ENCODE measurements around the gene ZNF688.
"Not testable (repeated sequence)": the region's sequence is repeated elsewhere in the genome, so short reads cannot be mapped to it uniquely, and the experiment has no call there.

ZNF688 gene

DNA sequence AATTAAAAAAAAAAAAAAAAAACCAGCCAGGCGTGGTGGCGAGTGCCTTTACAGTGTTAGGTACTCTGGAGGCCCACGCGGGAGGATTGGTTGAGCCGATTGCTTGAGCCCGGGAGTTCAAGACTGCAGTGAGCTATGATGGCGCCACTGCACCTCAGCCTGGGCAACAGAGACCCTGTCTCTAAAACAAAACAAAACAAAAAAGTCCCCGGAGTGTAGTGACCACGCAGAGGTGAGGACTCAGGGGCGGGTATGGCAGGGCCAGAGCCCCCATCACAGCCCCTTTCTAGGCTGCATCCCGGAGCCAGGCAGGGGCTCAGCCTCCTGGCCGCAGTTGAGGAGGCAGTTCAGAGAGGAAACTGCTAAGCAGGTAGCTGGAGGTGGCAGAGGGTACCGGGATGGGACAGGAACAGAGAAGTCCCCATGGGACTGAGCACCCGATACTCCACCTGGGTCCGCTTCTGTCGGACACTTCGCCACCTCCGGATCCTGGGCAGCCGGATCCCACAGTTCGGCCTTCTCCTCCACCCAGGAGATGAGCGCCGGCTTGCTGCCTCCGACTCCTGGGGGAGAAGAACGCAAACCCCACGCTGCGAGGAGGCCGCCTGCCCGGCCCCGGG lies 37.7 kb downstream of the ZNF688 start:
- no peak for DNase-seq (ENCODE audit: low read depth)

DNA sequence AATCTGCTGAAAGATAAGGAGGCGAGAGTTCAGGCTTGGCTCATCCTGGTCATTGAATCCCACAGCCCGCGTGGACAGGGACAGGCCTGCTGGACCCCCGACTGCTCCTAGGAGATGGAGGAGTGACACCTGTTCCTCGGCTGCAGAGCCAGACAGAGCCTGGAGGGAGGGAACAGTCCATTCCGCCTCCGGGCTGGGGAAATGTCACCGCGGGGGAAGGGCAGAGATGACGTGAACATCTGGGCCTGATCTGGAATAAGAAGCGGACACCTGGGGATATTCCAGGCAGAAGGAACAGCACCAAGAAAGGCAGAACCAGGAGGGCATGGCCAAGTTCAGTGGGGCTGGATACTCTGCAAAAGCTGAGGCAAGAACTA lies 38.4 kb downstream of the ZNF688 start:
- DNase-seq (ENCODE audit: low read depth) = no peak

DNA sequence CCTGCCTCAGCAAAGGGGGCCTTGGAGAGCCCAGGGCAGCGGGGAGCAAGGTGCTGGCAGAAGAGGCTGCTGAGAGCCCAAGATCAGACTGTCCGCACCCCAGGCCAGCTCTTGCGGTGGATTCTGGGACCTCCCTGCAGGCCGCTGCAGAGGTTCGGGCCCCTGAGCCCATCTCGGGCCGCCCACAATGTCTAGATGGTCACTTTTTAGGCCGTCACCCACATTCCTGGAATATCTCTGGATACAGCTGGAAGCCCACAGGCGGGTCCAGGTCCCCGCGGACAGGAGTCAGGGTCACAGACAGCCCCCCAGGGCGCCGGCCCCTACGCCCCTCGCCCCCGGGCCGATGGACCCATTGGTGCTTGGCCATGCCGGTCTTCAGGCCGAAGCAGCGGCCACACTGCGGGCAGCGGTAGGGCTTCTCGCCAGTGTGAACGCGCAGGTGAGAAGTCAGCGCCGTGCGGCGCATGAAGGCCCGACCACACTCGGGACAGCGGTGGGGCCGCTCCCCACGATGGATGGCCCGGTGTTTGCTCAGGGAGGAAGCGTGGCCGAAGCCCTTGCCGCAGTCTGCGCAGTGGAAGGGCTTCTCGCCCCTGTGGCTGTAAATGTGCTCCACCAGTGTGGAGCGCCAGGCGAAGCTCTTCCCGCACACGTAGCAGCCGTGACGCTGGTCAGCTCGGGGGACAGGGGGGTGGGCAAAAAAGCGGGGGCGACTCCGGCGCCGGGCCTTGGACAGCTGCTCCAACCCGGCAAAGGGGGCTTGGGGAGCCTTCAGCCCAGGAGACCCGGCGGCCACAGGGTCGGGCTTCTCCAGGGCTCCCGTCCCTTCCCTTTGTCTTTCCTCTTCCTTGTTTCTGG lies 39.0 kb downstream of the ZNF688 start:
- no peak for DNase-seq (ENCODE audit: low read depth)

DNA sequence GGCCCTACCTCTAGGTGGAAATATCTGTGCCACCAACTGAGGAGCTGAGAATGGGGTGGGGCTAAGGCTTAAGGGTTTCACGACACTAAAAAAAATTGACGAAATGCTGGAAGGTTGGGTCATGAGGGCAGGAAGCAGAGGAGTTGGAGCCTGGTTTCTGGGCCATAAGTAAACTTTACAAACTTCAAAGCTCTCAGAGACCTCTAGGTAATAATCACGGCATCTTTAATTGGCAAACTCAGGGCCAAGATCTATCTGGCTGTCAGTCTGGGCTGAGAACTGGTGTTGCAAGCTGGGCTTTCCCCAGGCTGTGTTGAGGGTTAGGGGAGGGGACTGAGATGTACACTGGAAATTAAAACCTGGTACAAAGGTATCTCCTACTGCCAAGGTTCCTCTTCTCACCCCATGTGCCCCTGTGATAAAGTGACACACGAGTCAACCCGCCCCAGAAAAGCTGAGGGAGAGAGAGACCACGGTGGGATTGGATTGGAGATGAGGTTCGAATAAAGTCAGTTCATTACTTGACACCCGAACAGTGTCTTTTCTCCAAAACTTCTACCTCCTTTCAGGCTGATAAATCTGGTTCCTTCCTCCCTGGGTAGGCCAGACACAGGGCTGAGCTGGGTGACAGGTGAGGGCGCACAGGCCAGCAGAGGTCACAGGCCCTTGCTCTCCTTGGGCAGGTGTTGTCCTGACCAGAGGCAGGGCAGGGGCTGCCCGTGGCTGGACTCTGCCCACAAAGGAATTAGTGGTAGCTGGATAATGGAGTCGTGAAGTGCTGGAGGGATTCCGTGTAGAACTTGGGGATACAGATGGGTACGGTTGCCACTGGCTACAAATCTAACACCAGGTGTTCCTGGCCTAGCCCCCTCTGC lies 41.1 kb downstream of the ZNF688 start:
- no peak for DNase-seq (ENCODE audit: low read depth)

DNA sequence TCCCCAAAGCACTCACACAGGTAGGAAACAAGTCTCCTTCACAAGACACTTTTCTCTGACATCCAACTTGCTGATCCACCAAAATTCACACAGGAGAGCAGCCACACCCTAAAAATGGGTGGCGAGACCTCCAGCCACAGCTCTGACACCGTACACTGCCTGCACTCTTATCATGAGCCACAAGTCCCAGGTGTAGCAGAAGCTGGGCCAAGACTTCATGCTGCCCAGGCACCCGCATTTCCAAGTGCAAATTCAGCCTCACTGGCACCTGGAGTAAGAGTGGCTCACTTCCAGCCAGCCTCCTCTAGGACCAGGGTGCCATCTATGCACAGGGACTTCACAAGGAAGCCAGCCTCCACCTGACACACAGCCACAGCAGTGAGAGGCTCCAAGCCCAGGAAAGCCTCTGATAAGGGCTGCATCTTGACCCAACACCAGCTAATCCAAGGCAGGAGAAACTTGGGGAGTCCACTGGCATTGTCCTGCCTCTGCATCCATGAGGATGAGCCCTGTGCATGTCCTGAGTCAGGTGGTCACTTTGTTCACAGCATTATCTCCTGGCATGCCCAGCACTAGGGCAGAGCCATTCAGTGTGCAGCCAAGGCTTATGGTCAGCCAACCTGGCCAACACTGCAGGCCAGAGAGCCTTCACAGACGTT lies 42.6 kb downstream of the ZNF688 start:
- no peak for DNase-seq (ENCODE audit: low read depth)

DNA sequence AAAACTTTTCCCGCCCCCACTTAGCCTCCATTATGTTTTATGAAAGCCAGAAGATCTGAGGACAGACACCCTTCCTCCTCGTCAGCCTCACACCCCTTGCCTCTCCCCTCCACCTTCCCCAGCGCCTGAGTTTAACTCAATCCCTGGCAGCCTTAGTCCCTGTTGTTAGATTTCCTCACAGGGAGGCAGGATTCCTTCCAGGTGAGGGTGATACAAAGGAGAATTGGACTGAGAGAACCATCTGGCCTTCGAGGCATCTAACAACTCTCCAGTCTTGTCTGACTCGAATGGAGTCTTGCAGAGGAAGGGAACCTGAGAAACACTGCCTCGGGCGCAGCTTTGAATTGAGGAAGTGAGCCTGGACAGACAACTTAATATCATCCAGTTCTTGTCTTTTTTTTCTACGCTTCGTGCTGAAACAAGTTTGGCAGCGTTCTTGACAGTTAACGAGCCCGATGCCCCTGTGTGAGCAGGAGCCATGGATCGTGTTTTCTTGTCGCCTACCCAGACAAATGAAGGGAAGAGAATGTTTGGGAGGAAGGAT lies 43.8 kb downstream of the ZNF688 start:
- no peak for DNase-seq (ENCODE audit: low read depth)

DNA sequence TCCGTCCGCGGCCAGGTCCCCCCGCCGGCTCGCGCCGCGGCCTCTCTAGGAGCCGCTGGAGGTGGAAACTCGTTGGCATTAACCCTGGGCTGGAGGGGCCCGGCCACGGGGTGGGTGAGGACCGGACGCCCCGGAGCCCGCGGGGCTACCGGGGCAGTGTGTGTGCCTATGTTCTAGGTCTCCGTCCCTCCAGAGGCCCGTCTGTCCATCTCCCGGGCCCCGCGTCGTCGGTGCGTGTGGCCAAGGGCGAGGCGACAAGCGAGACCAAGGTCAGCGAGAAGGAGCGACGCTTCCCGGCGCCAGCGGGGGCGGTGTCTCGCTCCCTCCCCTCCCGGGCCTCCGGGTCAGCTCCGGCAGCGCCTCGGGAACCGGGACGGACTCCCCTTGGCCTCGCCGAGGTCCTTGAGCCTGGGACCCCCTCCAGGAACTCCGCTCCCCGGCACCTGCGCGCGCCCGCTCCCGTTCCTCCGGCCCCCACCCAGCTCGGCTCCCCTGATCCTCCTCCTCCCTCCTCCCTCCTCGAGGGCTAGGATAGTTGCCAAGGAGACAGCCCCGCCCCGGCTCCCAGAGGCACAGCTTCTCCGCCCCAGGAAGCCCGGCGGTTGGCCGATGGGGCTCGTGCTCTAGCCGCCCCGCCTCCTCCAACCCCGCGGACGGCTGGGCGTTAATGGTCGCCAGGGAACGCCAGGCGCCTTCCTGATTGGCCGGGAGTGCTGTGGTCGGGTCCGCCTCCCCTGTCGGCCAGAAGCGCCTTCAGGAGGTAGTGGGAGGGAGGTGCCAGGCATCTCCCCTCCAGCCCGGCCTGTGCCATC lies 44.5 kb downstream of the ZNF688 start:
- peak; percentile 82 for DNase-seq (ENCODE audit: low read depth)

DNA sequence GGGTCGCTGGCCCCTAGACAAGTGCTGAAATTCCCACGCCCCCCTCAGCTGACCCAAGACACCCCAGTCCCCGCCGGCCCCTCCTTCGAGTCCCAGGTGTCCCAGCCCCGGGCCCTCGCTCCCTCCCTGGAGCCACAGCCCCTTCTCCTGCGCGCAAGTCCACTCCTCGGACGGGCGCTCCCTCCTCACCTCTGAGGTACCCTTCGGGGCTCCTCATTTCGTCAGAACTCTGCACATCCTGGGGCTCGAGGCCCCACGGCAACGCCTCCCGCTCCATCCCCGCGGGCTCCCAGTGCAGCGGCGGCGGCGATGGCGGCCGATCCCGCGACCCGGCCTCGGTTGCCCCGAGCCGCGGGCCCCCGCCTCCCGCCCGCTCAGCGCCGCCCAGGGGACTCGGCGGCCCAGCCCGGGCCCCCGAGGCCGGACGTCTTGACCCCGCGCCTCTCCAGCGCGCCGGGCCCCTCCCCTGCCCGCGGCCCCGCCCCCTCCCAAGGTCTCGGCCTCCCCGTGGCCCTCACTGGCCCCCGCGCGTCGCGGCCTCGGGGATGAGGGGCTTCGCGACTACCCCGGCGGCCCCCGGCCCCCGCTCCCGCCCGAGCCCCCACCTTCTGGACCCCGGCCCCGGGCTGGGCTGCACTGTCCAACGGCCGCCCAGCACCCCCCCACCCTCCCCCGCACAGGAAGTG lies 45.2 kb downstream of the ZNF688 start, which contains the start of gene ZNF768:
Gene ZNF768 (minus strand): TSS at position 430 of the 686 bp plus-strand sequence. CDS start 153 bp downstream, at position 277.
- DNase-seq (ENCODE audit: low read depth) = no peak

DNA sequence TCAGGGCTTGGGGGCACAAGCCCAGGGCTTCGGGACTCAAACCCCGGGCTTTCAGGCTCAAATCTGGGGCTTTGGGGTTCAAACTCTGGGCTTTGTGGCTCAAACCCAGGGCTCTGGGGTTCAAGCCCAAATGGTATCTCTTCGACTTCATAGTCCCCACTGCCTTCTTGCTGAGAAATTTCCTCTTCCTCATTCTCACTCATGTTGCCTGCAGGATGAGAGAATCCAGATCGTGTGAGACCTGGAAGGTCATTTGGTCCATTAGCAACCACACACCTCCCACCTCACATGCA lies 45.7 kb downstream of the ZNF688 start:
- no peak for DNase-seq (ENCODE audit: low read depth)

DNA sequence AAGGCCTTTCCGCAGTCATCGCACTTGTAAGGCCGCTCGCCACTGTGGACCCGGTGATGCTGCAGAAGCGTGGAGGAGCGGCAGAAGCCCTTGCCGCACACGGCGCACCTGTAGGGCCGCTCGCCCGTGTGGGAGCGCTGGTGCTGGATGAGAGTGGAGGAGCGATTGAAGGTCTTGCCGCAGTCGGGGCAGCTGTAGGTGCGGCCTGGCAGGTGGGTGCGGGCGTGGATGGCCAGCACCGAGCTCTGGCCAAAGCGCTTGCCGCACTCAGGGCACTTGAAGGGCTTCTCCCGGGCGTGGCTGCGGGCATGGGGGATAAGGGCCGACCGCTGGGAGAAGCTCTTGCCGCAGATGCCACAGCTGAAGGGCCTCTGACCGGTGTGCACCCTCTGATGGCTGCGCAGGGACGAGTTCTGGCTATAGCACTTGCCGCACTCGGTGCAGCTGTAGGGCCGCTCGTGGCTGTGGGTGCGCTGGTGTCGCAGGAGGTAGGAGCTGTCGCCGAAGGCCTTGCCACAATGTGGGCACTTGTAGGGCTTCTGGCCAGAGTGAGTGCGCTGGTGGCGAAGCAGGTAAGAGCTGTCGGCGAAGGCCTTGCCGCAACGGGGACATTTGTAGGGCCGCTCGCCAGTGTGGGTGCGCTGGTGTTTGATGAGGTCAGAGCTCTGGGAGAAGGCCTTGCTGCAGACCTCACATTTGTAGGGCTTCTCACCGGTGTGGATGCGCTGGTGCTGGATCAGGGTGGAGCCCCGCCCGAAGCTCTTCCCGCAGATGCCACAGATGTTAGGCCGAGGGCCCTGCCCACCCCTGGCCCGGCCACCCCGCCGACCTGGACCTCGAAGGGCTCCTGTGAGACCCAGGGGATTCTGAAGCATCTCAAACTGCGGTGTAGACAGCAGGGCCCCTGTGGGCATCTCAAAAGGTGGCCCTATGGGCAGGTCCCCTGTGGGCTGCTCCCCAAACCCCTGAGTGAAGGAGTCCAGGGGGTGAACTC lies 46.6 kb downstream of the ZNF688 start:
- no peak for DNase-seq (ENCODE audit: low read depth)

DNA sequence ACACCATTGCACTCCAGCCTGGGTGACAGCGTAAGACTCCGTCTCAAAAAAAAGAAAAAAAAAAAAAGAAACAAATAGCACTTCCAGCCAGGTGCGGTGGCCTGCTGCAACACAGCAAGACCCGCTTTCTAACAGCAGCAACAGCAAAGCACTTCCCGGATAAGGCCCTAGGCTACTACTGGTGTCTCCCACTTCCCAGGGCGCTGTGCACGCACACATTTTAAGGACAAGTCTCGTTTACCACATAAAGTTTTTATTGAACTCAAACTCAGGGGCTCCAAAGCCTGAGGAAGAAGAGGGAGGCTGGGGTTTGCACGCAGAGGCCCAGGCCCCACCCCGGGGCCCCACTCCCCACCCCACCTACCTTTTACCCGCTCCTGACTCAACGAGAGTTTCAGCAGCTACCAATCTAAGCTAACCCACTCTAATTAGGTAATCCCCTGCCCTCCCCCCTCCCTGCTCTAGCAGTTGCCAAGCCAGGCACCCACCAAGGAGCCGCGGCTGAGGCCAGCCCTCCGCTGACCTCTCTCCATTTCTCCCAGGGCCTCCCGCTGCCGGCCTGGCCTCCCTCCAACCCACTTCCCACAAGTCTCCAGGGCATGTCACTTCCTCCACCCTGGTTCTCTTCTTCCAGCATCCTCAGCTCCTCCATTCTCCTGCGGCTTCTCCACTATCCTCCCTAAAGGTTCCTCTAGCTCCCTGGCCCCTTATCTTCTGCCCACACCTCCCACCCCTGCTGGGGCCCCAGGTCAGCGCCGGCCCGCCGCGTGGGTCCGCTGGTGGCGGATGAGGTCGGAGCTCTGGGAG lies 47.5 kb downstream of the ZNF688 start:
- no peak for DNase-seq (ENCODE audit: low read depth)

DNA sequence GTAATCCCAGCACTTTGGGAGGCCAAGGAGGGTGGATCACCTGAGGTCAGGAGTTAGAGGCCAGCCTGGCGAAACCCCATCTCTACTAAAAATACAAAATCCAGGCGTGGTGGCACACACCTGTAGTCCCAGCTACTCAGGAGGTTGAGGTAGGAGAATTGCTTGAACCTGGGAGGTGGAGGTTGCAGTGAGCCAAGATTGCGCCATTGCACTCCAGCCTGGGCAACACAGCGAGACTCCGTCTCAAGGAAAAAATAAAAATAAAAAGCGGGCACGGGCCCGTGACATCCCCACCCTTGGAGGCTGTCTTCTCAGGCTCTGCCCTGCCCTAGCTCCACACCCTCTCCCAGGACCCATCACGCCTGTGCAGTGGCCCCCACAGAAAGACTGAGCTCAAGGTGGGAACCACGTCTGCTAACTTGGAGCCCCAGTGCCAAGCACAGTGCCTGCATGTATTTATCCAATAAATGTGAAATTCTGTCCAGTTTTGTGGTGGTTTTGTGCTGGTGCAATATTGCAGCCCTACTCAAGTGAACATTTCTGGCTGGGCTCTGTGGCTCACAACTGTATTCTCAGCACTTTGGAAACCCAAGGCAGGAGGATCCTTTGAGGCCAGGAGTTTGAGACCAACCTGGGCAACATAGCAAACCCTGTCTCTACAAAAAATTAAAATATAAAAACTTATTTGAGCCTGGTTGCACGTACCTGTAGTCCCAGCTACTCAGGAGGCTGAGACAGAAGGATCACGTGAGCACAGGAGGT lies 48.6 kb downstream of the ZNF688 start:
- not testable (repeated sequence) for DNase-seq (ENCODE audit: low read depth)

DNA sequence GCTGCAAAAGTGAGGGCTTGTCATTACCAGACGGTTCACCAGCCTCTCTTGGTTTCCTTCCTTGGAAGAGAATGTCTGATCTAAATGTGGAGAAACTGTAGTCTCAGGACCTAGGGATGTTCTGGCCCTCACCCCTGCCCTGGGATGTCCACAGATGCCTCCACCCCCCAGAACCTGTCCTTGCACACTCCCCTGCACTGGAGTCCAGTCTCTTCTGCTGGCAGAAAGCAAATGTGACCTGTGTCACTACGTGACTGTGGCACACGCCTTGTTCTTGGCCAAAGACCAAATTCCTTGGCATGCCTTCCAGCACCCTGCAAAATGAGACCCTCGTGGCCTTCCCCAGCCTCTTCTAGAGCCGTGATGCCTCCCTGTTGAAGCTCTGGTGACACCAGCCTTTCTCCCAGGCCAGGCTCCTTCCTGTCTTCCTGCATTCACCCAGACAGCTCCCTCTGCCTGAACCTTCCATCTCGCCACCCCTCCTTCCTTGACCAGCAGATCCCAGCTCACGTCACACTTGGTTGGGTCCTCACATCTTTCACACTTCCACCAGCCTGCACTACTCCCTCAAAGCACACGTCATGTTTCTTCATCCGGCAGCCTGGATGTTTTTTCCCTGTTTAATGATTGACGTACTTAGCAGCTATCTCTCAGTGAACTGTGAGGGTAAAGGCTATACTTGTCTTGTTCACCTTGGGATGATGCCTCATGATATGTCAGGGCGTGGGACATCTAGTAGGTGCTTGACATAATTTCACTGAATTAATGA lies 49.5 kb downstream of the ZNF688 start:
- DNase-seq (ENCODE audit: low read depth) = no peak

DNA sequence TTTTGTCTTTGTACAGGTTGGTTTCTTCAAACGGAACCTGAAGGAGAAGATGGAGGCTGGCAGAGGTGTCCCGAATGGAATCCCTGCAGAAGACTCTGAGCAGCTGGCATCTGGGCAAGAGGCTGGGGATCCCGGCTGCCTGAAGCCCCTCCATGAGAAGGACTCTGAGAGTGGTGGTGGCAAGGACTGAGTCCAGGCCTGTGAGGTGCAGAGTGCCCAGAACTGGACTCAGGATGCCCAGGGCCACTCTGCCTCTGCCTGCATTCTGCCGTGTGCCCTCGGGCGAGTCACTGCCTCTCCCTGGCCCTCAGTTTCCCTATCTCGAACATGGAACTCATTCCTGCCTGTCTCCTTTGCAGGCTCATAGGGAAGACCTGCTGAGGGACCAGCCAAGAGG lies 50.0 kb downstream of the ZNF688 start:
- no peak for DNase-seq (ENCODE audit: low read depth)

Measured in GM04503 (cell line).